Heart left ventricle (tissue), 16 donors: ENCODE measurements around the gene TRMT61A. TPM values are rescaled to one million over a fixed set of nuclear protein-coding genes. Genes with fewer than 3 reads are reported as not detected.

ENCODE experiments used
- ATAC-seq, 4 donors: fragments of 200-7000 bp; cut with Tn5 transposase; one replicate each; pipeline ENCODE4 v1.9.1; 2020 to 2022; ENCODE audit warnings: moderate library complexity in 4 of 4, mild to moderate bottlenecking in 3 of 4, moderate number of reproducible peaks in 1 of 4
- DNase-seq, 5 donors: peaks; one replicate each; pipeline ENCODE4 v3.0.0-alpha.2; 2020
- H3K27ac ChIP-seq, 12 donors: fragments of 200-600 bp; sonication (generic) in 4 of 12; one replicate each; pipeline versions ENCODE4 v1.5.0 to v1.8.0; 2016 to 2022; ENCODE audit warnings: mild to moderate bottlenecking in 2 of 12
- H3K27me3 ChIP-seq, 9 donors: fragments of 200-600 bp; sonication (generic) in 2 of 9; one replicate each; pipeline versions ENCODE4 v1.5.1 to v1.8.0; 2016 to 2022; ENCODE audit warnings: mild to moderate bottlenecking in 3 of 9
- H3K36me3 ChIP-seq, 9 donors: fragments of 200-600 bp; sonication (generic) in 2 of 9; one replicate each; pipeline versions ENCODE4 v1.5.0 to v1.8.0; 2018 to 2022; ENCODE audit warnings: mild to moderate bottlenecking in 2 of 9
- H3K4me1 ChIP-seq, 12 donors: fragments of 200-600 bp; sonication (generic) in 4 of 12; one replicate each; pipeline versions ENCODE4 v1.5.0 to v1.8.0; 2016 to 2022; ENCODE audit warnings: mild to moderate bottlenecking in 3 of 12
- H3K4me3 ChIP-seq, 12 donors: fragments of 200-600 bp; sonication (generic) in 4 of 12; one replicate each; pipeline versions ENCODE4 v1.5.0 to v1.8.0; 2017 to 2022; ENCODE audit warnings: mild to moderate bottlenecking in 9 of 12, moderate library complexity in 4 of 12
- H3K9me3 ChIP-seq, 12 donors: fragments of 200-600 bp; sonication (generic) in 4 of 12; one replicate each; pipeline versions ENCODE4 v1.5.0 to v1.8.0; 2016 to 2022; ENCODE audit warnings: mild to moderate bottlenecking in 1 of 12
- CTCF ChIP-seq, 12 donors: fragments of 200-600 bp; sonication (generic) in 4 of 12; IDR thresholded peaks; one replicate each; pipeline versions ENCODE4 v1.5.0 to v1.8.0; 2018 to 2022; ENCODE audit warnings: antibody characterized with exemption in 12 of 12, mild to moderate bottlenecking in 5 of 12
- POLR2A ChIP-seq, 2 donors: fragments of 450-650 bp; IDR thresholded peaks; one replicate each; pipeline ENCODE4 v1.6.1; 2017; ENCODE audit warnings: antibody characterized with exemption in 2 of 2, mild to moderate bottlenecking in 2 of 2, moderate library complexity in 2 of 2
- WGBS, 4 donors: extraction: QIAGEN DNeasy Blood & Tissue Kit in 2 of 4; methylation state at CpG; one replicate each; pipeline versions ENCODE4 v1.1.5 to v1.1.7; 2013 to 2018; 5-methylcytosine and 5-hydroxymethylcytosine counted together
- intact Hi-C, 10 donors: fragments of 100-400 bp; cut with DNase I; formaldehyde crosslinking; loops; one replicate each; pipeline versions ENCODE4 v1.11.1 to v1.14.2; 2022
- polyA plus RNA-seq, 2 donors: library from polyadenylated mRNA; stranded (reverse); fragments of 200-250 nt; gene quantifications; one replicate each; pipeline ENCODE4 v1.2.3, GENCODE V29; 2013
- total RNA-seq, 9 donors: library from RNA; depleted of rRNA in 2 of 9; stranded (reverse); fragments of >200 nt in 2 of 9; fragmentation: NEBNext Ultra II Directional in 3 of 9; extraction: Animal tissue kit (Norgen Biotek cat#: 25700) in 3 of 9; gene quantifications; one replicate each; pipeline versions ENCODE4 v1.1.0 to v1.2.4, GENCODE V29; 2016 to 2023
- donor health status: ischemic (EF 13 %, LVEDD 7.1; RV severe dilation, severe dysfunction).
- donor health status: healthy with polysubstance abuse.
- donor health status: DM: no; HTN: yes; CAD: no.
- donor health status: DM: no; HTN: no; CAD: no.
- donor health status: ischemic (EF 25% LVEDD 6.9; RV normal size, moderate dysfunction).
- donor health status: ischemic (EF 25% LVEDD 5.7; RV mildly dilated, moderate dysfunction).
- donor health status: healthy.
- donor health status: DM: yes; HTN: yes; CAD: no.
- donor health status: ischemic (EF 35%, LVEDD 5.7; RV mildly dilated, moderate dysfunction).
- donor health status: nonischemic (EF 11% LVEDD 7.7; RV severe dilation, severe dysfunction).
- donor health status: DM: yes; HTN: yes; CAD: no.
- donor health status: PGD.
- donor health status: ischemic (EF 29% LVEDD 5.4; RV normal size, mild dysfunction).
- donor health status: nonischemic (EF 23%, LVEDD 6.1; RV moderate dilation, normal function).

TRMT61A gene
- total and polyA plus RNA-seq, 11 donors: 3.2 to 15.9 (median 5.2) TPM

- no peak for DNase-seq
- no peak for ATAC-seq
- intact Hi-C loops: no loop called here
- no peak for TF ChIP-seq CTCF (IDR thresholded peaks at IDR 0.05)
- no peak for TF ChIP-seq POLR2A (IDR thresholded peaks at IDR 0.05)
- Histone ChIP-seq H3K4me3 (no peak overlapping the region), H3K9me3 (no peaks in the 10 kb centered on the region), H3K4me1 (peaks cover 3 to 52% (median 28%) of the 10 kb centered on the region in 12 donors), H3K36me3 (peaks cover 0 to 29% (median 4%) of the 10 kb centered on the region in 9 donors), H3K27me3 (no peaks in the 10 kb centered on the region), H3K27ac (peak overlapping the region in 1 of 12 donors; percentile 96)
- 88 to 92% (median 89%) methylated on average over 6 to 11 of the region's 11 CpGs for WGBS, 4 donors
Measured at GRCh38 chr14:103530831-103531230, 1.8 kb downstream of the TRMT61A start.

- 88 to 94% (median 92%) methylated on average over 14 to 15 of the region's 15 CpGs for WGBS, 4 donors
- peaks cover 3 to 44% (median 27%) of the 10 kb centered on the region in 12 donors for H3K4me1 ChIP-seq
- TF ChIP-seq CTCF (IDR thresholded peaks at IDR 0.05) (no peak), POLR2A (IDR thresholded peaks at IDR 0.05) (no peak)
- H3K36me3 ChIP-seq: peaks cover 0 to 29% (median 4%) of the 10 kb centered on the region in 9 donors
- peak overlapping the region in 1 of 12 donors; percentile 91 for H3K27ac ChIP-seq
- DNase-seq (no peak), ATAC-seq (no peak)
- intact Hi-C loops: no loop called here
- H3K9me3 ChIP-seq: no peaks in the 10 kb centered on the region
- no peaks in the 10 kb centered on the region for H3K27me3 ChIP-seq
- H3K4me3 ChIP-seq: no peak overlapping the region
Measured at GRCh38 chr14:103531421-103532215, 2.6 kb downstream of the TRMT61A start.

DNA sequence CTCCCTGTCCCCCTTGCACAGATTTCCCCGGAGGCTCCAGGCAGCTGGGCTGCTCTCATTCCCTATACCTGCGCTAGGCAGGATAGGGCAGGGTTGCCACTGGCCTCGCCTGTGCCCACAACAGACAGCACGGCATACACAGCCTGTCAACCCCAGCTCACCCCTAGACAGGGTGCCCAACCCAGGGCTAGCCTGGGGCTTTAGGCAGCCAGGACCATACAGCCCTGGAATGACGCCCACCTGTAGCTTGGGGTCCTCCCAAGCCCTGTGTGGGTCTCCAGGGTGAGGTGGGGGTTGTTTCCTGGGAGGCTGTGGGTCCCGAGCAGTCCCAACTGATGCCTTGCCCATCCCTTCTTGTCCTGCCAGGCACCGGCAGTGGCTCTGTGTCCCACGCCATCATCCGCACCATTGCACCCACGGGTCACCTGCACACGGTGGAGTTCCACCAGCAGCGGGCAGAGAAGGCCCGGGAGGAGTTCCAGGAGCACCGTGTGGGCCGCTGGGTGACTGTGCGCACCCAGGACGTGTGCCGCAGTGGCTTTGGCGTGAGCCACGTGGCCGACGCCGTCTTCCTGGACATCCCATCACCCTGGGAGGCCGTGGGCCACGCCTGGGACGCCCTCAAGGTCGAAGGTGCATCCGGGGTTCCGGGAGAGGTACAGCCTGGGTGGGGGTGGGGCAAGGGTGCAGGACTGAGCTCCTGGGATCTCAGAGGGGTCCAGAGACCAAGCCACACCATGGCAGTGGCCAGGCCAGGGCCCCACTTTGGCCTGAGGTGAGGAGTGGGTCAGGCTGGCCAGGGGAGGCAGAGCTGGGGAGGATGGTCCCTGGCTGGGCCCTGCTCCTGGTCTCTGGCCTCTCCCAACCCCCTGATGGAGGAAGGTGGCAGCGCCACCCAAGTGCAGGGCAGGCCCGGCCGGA, 3.5 kb downstream of the TRMT61A start:
- H3K36me3 ChIP-seq: peaks cover 0 to 29% (median 4%) of the 10 kb centered on the region in 9 donors
- ATAC-seq: no peak
- WGBS, 4 donors: 88 to 92% (median 91%) methylated on average over 20 to 32 of the region's 32 CpGs
- intact Hi-C loops: no loop called here
- H3K27ac ChIP-seq: peak overlapping the region in 2 of 12 donors; percentile 2 to 91
- H3K4me1 ChIP-seq: peaks cover 3 to 37% (median 26%) of the 10 kb centered on the region in 12 donors
- TF ChIP-seq CTCF (IDR thresholded peaks at IDR 0.05) (no peak), POLR2A (IDR thresholded peaks at IDR 0.05) (no peak)
- no peak overlapping the region for H3K4me3 ChIP-seq
- no peak for DNase-seq
- no peaks in the 10 kb centered on the region for H3K9me3 ChIP-seq
- no peaks in the 10 kb centered on the region for H3K27me3 ChIP-seq
